Thoracic aorta (tissue), 2 donors: ENCODE measurements around the gene NNMT. TPM values are rescaled to one million over a fixed set of nuclear protein-coding genes. Genes with fewer than 3 reads are reported as not detected.

ENCODE experiments used
- ATAC-seq: fragments of 150-250 bp; one replicate; pipeline ENCODE4 v1.8.0; 2017; ENCODE audit warnings: low read depth; ENCODE audit not compliant: insufficient number of reproducible peaks, low FRiP score
- DNase-seq: peaks from one replicate; pipeline ENCODE4 v3.0.0-alpha.2; 2020; ENCODE audit warnings: low spot score
- H3K27ac ChIP-seq, 2 donors: fragments of 200-600 bp; sonication (generic); 1 replicate in 1 of 2; 2 replicates in 1 of 2; pipeline ENCODE4 v1.5.1; 2016; ENCODE audit warnings: mild to moderate bottlenecking in 2 of 2, moderate library complexity in 2 of 2
- H3K27me3 ChIP-seq: fragments of 200-600 bp; sonication (generic); replicated peaks from 2 replicates; pipeline ENCODE4 v1.6.0; 2016; ENCODE audit warnings: mild to moderate bottlenecking; ENCODE audit not compliant: insufficient read depth
- H3K36me3 ChIP-seq: fragments of 200-600 bp; sonication (generic); one replicate; pipeline ENCODE4 v1.5.1; 2016
- H3K4me1 ChIP-seq, 2 donors: fragments of 200-600 bp; sonication (generic); 1 replicate in 1 of 2; 2 replicates in 1 of 2; pipeline versions ENCODE4 v1.5.1 to v1.6.0; 2016; ENCODE audit warnings: low read depth in 2 of 2, mild to moderate bottlenecking in 1 of 2; ENCODE audit not compliant: control insufficient read depth in 1 of 2
- H3K4me3 ChIP-seq: fragments of 200-600 bp; sonication (generic); 2 replicates; pipeline ENCODE4 v1.5.1; 2016; ENCODE audit warnings: mild to moderate bottlenecking
- H3K9me3 ChIP-seq: fragments of 200-600 bp; sonication (generic); 2 replicates; pipeline ENCODE4 v1.5.1; 2016
- CTCF ChIP-seq: fragments of 200-600 bp; sonication (generic); IDR thresholded peaks from one replicate; pipeline ENCODE4 v1.5.1; 2019; ENCODE audit warnings: antibody characterized with exemption
- total RNA-seq, 2 donors: library from RNA; depleted of rRNA; stranded (reverse); fragments of >200 nt; gene quantifications; one replicate each; pipeline versions ENCODE4 v1.1.0 to v1.2.3, GENCODE V29; 2016

NNMT gene
- total RNA-seq, 2 donors from 2014 or later: 583 to 1,213 TPM

GRCh38 chr11:114284914-114285313, 11.3 kb upstream of the NNMT start:
- no peak overlapping the region for H3K27ac ChIP-seq
- DNase-seq (no peak), ATAC-seq (no peak)
- no peak overlapping the region for H3K4me3 ChIP-seq
- no peak for TF ChIP-seq CTCF
- peaks cover 17 to 22% of the 10 kb centered on the region in 2 donors for H3K4me1 ChIP-seq
- no peaks in the 10 kb centered on the region for H3K36me3 ChIP-seq
- no peaks in the 10 kb centered on the region for H3K27me3 ChIP-seq
- H3K9me3 ChIP-seq: no peaks in the 10 kb centered on the region

GRCh38 chr11:114285599-114285998, 10.6 kb upstream of the NNMT start:
- ATAC-seq: no peak
- no peak overlapping the region for H3K27ac ChIP-seq
- H3K4me1 ChIP-seq: peaks cover 17 to 22% of the 10 kb centered on the region in 2 donors

GRCh38 chr11:114286229-114286628, 10.0 kb upstream of the NNMT start:
- Histone ChIP-seq H3K4me3 (no peak overlapping the region), H3K27ac (no peak overlapping the region), H3K9me3 (no peaks in the 10 kb centered on the region), H3K27me3 (no peaks in the 10 kb centered on the region), H3K36me3 (no peaks in the 10 kb centered on the region), H3K4me1 (peaks cover 15 to 22% of the 10 kb centered on the region in 2 donors)
- DNase-seq: no peak
- no peak for TF ChIP-seq CTCF
- ATAC-seq: no peak

More at GRCh38 chr11:114285599-114285998, 10.6 kb upstream of the NNMT start:
- no peaks in the 10 kb centered on the region for H3K36me3 ChIP-seq
- DNase-seq: no peak
- H3K27me3 ChIP-seq: no peaks in the 10 kb centered on the region
- no peaks in the 10 kb centered on the region for H3K9me3 ChIP-seq
- TF ChIP-seq CTCF: no peak
- H3K4me3 ChIP-seq: no peak overlapping the region

- H3K9me3 ChIP-seq: no peaks in the 10 kb centered on the region
- no peaks in the 10 kb centered on the region for H3K36me3 ChIP-seq
- DNase-seq (no peak), ATAC-seq (no peak)
- H3K4me3 ChIP-seq: no peak overlapping the region
- no peaks in the 10 kb centered on the region for H3K27me3 ChIP-seq
- peaks cover 20 to 27% of the 10 kb centered on the region in 2 donors for H3K4me1 ChIP-seq
- TF ChIP-seq CTCF: no peak
- no peak overlapping the region for H3K27ac ChIP-seq
Observed at GRCh38 chr11:114287154-114287553, 9.0 kb upstream of the NNMT start.

GRCh38 chr11:114288136-114288535, 8.1 kb upstream of the NNMT start:
- Histone ChIP-seq H3K4me3 (no peak overlapping the region), H3K36me3 (no peaks in the 10 kb centered on the region), H3K27ac (no peak overlapping the region), H3K9me3 (no peaks in the 10 kb centered on the region), H3K27me3 (no peaks in the 10 kb centered on the region), H3K4me1 (peaks cover 29 to 37% of the 10 kb centered on the region in 2 donors)
- ATAC-seq (no peak), DNase-seq (no peak)
- no peak for TF ChIP-seq CTCF
